ENCODE results near the gene TRUB1. TPM values are rescaled to one million over a fixed set of nuclear protein-coding genes. Genes with fewer than 3 reads are reported as not detected.

TRUB1 gene
- total RNA-seq, 1 experiment from 2014 or later, result 30.4 TPM

- H3K9me3 ChIP-seq (ENCODE audit: control insufficient read depth, insufficient read depth, low read depth, low read length), result no peaks in the 10 kb centered on the region; the same call in 1 of the 2 replicates
- no peak overlapping the region for H3K4me3 ChIP-seq (ENCODE audit: low read depth in 2 of 2, low read length in 2 of 2)
- no peaks in the 10 kb centered on the region for H3K27me3 ChIP-seq (ENCODE audit: control insufficient read depth, insufficient read depth, low read length)
- CTCF ChIA-PET, result no interaction called here
- ATAC-seq, result no peak
- TF ChIP-seq CTCF (IDR thresholded peaks at IDR 0.05), result no peak
- no peak for TF ChIP-seq SIN3A (IDR thresholded peaks at IDR 0.05; ENCODE audit: borderline replicate concordance, insufficient read depth, low read depth, low read length)
- no peak for TF ChIP-seq TCF7L2 (IDR thresholded peaks at IDR 0.05; ENCODE audit: low read depth, low read length)
- no peak for TF ChIP-seq POLR2AphosphoS5 (IDR thresholded peaks at IDR 0.05; ENCODE audit: low read depth, low read length)
- TF ChIP-seq REST (IDR thresholded peaks at IDR 0.05; ENCODE audit: insufficient read depth in 1 of 2, low read depth in 2 of 2, low read length in 1 of 2), result no peak
- H3K27ac ChIP-seq (ENCODE audit: low read length), result no peak overlapping the region
- H3K36me3 ChIP-seq (ENCODE audit: control insufficient read depth, insufficient read depth, low read length), result peaks cover 7% of the 10 kb centered on the region; the same call in 1 of the 2 replicates
- intact Hi-C loops (cut with micrococcal nuclease; ENCODE audit: unreplicated experiment) (no loop called here), in situ Hi-C loops (cut with HindIII; ENCODE audit: low pct_unique_long_range_greater_than_20kb, low sequenced_read_pairs) (no loop called here)
- POLR2A ChIA-PET, result no interaction called here
- no peaks in the 10 kb centered on the region; the same call in 1 of the 2 replicates for H3K4me1 ChIP-seq (ENCODE audit: control insufficient read depth, insufficient read depth, low read length)
- BruUV-seq (replicated peaks), result no TSS peak
- no peak for DNase-seq (ENCODE audit: low read depth, low spot score)
Observed at GRCh38 chr10:114974625-114975024, 36.6 kb downstream of the TRUB1 start.

GRCh38 chr10:114975091-114975490 lies 37.1 kb downstream of the TRUB1 start:
- Histone ChIP-seq H3K4me1 (ENCODE audit: control insufficient read depth, insufficient read depth, low read length) (no peaks in the 10 kb centered on the region; the same call in 1 of the 2 replicates), H3K27ac (ENCODE audit: low read length) (no peak overlapping the region), H3K4me3 (ENCODE audit: low read depth in 2 of 2, low read length in 2 of 2) (no peak overlapping the region), H3K9me3 (ENCODE audit: control insufficient read depth, insufficient read depth, low read depth, low read length) (no peaks in the 10 kb centered on the region; the same call in 1 of the 2 replicates), H3K36me3 (ENCODE audit: control insufficient read depth, insufficient read depth, low read length) (peaks cover 7% of the 10 kb centered on the region; the same call in 1 of the 2 replicates), H3K27me3 (ENCODE audit: control insufficient read depth, insufficient read depth, low read length) (no peaks in the 10 kb centered on the region)
- BruUV-seq (replicated peaks), result no TSS peak
- in situ Hi-C loops (cut with HindIII; ENCODE audit: low pct_unique_long_range_greater_than_20kb, low sequenced_read_pairs) (no loop called here), intact Hi-C loops (cut with micrococcal nuclease; ENCODE audit: unreplicated experiment) (no loop called here)
- ATAC-seq (no peak), DNase-seq (ENCODE audit: low read depth, low spot score) (no peak)
- TF ChIP-seq REST (IDR thresholded peaks at IDR 0.05; ENCODE audit: insufficient read depth in 1 of 2, low read depth in 2 of 2, low read length in 1 of 2), result no peak
- TF ChIP-seq SIN3A (IDR thresholded peaks at IDR 0.05; ENCODE audit: borderline replicate concordance, insufficient read depth, low read depth, low read length), result no peak
- no peak for TF ChIP-seq TCF7L2 (IDR thresholded peaks at IDR 0.05; ENCODE audit: low read depth, low read length)
- no peak for TF ChIP-seq POLR2AphosphoS5 (IDR thresholded peaks at IDR 0.05; ENCODE audit: low read depth, low read length)
- TF ChIP-seq CTCF (IDR thresholded peaks at IDR 0.05), result no peak
- ChIA-PET POLR2A (interaction anchor here (0.7 to 1.0 kb wide), 2 partner anchors 93 to 140 kb away, joined by 3 read pairs; no protein-coding TSS in a partner anchor), CTCF (no interaction called here)

Measured in Panc1 (cell line).